ENCODE measurements around the gene CHD5. TPM values are rescaled to one million over a fixed set of nuclear protein-coding genes. Genes with fewer than 3 reads are reported as not detected.

The CHD5 gene
- total RNA-seq, 1 experiment from 2014 or later: 62.9 TPM

DNA sequence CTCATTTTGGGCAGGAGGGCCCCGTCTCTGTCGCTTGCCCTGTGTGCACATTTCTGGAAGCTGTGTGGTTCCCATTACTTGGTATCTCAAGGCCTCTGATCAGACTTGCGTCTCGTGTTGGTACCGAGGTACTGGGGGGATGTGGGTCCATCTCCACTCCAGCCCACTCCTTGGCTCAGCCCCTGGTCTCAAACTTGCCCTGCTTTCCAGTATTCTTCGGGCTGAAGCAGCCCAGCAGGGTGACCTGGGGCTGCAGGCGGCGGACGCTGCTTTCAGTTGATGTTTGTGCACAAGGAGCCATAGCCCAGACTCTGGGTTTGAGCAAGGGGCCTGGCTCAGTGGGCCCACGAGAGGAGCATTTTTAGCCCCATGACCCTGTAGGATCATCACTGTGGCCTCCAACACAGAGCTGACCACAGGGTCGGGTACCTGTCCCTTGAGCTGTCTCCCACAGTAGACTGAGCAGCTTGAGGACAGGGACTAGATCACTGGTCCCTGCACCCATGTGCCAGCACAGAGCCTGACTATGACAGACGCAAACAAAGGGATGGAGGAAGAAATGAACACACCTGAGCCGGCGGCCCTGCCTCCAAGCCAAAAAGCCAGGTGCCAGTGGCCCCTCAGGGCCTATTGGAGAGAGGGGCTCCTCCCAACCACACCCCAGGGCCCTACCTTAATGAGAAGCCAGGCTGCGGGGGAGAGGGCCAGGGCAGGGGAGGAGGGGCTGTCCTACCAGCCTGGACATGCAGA lies 46.8 kb downstream of the CHD5 start:
- H3K27ac ChIP-seq (ENCODE audit: low read length): no peak overlapping the region
- no peaks in the 10 kb centered on the region for H3K4me1 ChIP-seq (ENCODE audit: control insufficient read depth, insufficient read depth, low read length)
- CTCF ChIA-PET: no interaction called here
- no peaks in the 10 kb centered on the region for H3K27me3 ChIP-seq (ENCODE audit: control insufficient read depth, insufficient read depth, low read length)
- no peak overlapping the region for H3K4me3 ChIP-seq (ENCODE audit: low read depth in 2 of 2, low read length in 2 of 2)
- TF ChIP-seq SIN3A (IDR thresholded peaks at IDR 0.05; ENCODE audit: borderline replicate concordance, insufficient read depth, low read depth, low read length) (no peak), POLR2AphosphoS5 (IDR thresholded peaks at IDR 0.05; ENCODE audit: low read depth, low read length) (no peak), TCF7L2 (IDR thresholded peaks at IDR 0.05; ENCODE audit: low read depth, low read length) (no peak)
- TF ChIP-seq, protein P1, sequence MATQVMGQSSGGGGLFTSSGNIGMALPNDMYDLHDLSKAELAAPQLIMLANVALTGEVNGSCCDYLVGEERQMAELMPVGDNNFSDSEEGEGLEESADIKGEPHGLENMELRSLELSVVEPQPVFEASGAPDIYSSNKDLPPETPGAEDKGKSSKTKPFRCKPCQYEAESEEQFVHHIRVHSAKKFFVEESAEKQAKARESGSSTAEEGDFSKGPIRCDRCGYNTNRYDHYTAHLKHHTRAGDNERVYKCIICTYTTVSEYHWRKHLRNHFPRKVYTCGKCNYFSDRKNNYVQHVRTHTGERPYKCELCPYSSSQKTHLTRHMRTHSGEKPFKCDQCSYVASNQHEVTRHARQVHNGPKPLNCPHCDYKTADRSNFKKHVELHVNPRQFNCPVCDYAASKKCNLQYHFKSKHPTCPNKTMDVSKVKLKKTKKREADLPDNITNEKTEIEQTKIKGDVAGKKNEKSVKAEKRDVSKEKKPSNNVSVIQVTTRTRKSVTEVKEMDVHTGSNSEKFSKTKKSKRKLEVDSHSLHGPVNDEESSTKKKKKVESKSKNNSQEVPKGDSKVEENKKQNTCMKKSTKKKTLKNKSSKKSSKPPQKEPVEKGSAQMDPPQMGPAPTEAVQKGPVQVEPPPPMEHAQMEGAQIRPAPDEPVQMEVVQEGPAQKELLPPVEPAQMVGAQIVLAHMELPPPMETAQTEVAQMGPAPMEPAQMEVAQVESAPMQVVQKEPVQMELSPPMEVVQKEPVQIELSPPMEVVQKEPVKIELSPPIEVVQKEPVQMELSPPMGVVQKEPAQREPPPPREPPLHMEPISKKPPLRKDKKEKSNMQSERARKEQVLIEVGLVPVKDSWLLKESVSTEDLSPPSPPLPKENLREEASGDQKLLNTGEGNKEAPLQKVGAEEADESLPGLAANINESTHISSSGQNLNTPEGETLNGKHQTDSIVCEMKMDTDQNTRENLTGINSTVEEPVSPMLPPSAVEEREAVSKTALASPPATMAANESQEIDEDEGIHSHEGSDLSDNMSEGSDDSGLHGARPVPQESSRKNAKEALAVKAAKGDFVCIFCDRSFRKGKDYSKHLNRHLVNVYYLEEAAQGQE (IDR thresholded peaks at IDR 0.05; ENCODE audit: insufficient read depth in 1 of 2, low read depth in 2 of 2, low read length in 1 of 2): no peak
- TF ChIP-seq, protein P2, sequence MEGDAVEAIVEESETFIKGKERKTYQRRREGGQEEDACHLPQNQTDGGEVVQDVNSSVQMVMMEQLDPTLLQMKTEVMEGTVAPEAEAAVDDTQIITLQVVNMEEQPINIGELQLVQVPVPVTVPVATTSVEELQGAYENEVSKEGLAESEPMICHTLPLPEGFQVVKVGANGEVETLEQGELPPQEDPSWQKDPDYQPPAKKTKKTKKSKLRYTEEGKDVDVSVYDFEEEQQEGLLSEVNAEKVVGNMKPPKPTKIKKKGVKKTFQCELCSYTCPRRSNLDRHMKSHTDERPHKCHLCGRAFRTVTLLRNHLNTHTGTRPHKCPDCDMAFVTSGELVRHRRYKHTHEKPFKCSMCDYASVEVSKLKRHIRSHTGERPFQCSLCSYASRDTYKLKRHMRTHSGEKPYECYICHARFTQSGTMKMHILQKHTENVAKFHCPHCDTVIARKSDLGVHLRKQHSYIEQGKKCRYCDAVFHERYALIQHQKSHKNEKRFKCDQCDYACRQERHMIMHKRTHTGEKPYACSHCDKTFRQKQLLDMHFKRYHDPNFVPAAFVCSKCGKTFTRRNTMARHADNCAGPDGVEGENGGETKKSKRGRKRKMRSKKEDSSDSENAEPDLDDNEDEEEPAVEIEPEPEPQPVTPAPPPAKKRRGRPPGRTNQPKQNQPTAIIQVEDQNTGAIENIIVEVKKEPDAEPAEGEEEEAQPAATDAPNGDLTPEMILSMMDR (IDR thresholded peaks at IDR 0.05): no peak
- ATAC-seq: no peak
- POLR2A ChIA-PET: interaction anchor here (0.6 kb wide), 1 partner anchor 29 kb away, joined by 6 read pairs; no protein-coding TSS in a partner anchor
- H3K9me3 ChIP-seq (ENCODE audit: control insufficient read depth, insufficient read depth, low read depth, low read length): no peaks in the 10 kb centered on the region
- in situ Hi-C loops (cut with HindIII; ENCODE audit: low pct_unique_long_range_greater_than_20kb, low sequenced_read_pairs) (no loop called here), intact Hi-C loops (cut with micrococcal nuclease; ENCODE audit: unreplicated experiment) (no loop called here)
- peaks cover 2% of the 10 kb centered on the region; the same call in 1 of the 2 replicates for H3K36me3 ChIP-seq (ENCODE audit: control insufficient read depth, insufficient read depth, low read length)
- no TSS peak for BruUV-seq (replicated peaks)
- DNase-seq (ENCODE audit: low read depth, low spot score): no peak

DNA sequence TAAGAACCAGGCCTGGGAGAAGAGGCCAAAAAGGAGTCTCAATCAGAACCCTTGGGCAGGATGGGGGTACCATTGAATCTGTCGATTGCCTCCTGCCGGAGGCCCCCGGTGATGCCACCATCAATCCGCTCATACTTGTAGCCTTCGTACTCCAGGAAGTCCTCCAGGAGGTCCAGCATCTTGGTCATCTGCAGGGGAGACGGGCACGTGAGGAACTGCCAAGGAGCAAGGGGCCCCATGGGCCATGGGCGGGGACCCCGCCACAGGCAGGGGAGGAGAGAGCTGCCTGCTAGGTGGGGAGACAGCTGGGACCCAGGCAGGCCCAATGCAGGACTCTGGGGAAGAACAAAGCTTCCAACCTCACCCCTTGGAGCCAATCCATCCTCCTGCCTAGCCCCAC lies 48.6 kb downstream of the CHD5 start:
- TF ChIP-seq, protein P1 (IDR thresholded peaks at IDR 0.05; ENCODE audit: insufficient read depth in 1 of 2, low read depth in 2 of 2, low read length in 1 of 2): no peak
- TF ChIP-seq, protein P2 (IDR thresholded peaks at IDR 0.05): no peak
- TF ChIP-seq POLR2AphosphoS5 (IDR thresholded peaks at IDR 0.05; ENCODE audit: low read depth, low read length) (no peak), SIN3A (IDR thresholded peaks at IDR 0.05; ENCODE audit: borderline replicate concordance, insufficient read depth, low read depth, low read length) (no peak), TCF7L2 (IDR thresholded peaks at IDR 0.05; ENCODE audit: low read depth, low read length) (no peak)
- intact Hi-C loops (cut with micrococcal nuclease; ENCODE audit: unreplicated experiment): no loop called here
- ChIA-PET CTCF (no interaction called here), POLR2A (no interaction called here)
- in situ Hi-C loops (cut with HindIII; ENCODE audit: low pct_unique_long_range_greater_than_20kb, low sequenced_read_pairs): no loop called here
- H3K4me1 ChIP-seq (ENCODE audit: control insufficient read depth, insufficient read depth, low read length): no peaks in the 10 kb centered on the region
- H3K27me3 ChIP-seq (ENCODE audit: control insufficient read depth, insufficient read depth, low read length): no peaks in the 10 kb centered on the region
- H3K9me3 ChIP-seq (ENCODE audit: control insufficient read depth, insufficient read depth, low read depth, low read length): no peaks in the 10 kb centered on the region
- H3K36me3 ChIP-seq (ENCODE audit: control insufficient read depth, insufficient read depth, low read length): peaks cover 2% of the 10 kb centered on the region; the same call in 1 of the 2 replicates
- no TSS peak for BruUV-seq (replicated peaks)
- DNase-seq (ENCODE audit: low read depth, low spot score) (no peak), ATAC-seq (no peak)
- H3K27ac ChIP-seq (ENCODE audit: low read length): no peak overlapping the region
- no peak overlapping the region for H3K4me3 ChIP-seq (ENCODE audit: low read depth in 2 of 2, low read length in 2 of 2)
